GM21737 (cell line): ENCODE results near the gene UNC5B.

ENCODE experiments used
- ATAC-seq: cut with Tn5 transposase; IDR thresholded peaks from one replicate; pipeline ENCODE4 v1.9.1; 2021; ENCODE audit warnings: mild to moderate bottlenecking, moderate library complexity; ENCODE audit not compliant: unreplicated experiment

UNC5B gene

DNA sequence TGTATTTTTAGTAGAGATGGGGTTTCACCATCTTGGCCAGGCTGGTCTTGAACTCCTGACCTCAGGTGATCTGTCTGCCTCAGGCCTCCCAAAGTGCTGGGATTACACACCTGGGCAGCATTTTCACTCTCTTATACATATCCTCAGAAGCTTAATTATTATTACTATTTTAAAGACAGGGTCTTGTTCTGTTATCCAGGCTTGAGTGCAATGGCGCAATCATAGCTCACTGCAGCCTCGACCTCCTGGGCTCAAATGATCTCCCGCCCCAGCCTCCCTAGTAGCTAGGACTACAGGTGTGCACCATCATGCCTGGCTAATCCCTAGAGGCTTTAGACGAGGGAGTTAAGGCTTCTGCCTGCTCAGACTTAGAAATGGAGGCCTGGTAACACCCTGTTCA is 26.3 kb downstream of the UNC5B start:
- ATAC-seq, result no peak

DNA sequence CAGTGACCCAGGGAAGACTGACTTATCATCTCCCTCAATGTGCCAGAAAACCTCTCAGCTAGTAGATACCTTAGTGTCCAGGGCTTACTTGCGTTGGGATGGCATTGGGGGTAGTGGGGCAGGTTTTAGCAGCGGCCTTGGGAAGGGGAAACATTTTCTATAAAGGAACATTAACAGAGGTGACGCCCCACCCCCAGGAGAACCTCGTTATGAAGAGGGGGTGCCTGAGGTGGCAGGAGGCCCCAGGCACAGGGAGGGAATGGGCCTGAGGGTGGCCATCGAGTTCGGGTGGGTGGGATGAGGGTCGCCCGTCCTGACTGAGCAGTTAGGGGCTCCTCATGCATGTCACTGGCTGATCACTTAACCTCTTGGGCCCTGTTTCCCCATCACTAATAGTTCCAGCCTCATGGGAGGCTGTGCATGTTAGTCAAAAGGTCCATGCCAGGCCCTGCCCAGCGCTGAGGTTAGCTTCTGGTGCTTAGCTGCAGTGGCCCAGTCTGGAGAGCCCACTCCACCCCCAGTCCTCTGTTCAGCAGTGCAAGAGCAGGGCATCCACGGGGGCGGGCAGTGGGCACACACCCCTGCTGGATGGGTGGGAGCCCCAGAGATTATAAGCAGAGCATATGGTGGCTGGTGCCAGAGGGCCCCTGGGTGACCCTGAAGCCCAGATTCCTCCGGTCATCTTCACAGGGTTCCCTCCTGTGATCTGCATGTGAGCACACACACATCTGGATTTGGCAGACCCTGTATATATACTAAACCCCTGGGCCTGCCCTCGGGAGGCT is 27.0 kb downstream of the UNC5B start:
- ATAC-seq, result no peak

DNA sequence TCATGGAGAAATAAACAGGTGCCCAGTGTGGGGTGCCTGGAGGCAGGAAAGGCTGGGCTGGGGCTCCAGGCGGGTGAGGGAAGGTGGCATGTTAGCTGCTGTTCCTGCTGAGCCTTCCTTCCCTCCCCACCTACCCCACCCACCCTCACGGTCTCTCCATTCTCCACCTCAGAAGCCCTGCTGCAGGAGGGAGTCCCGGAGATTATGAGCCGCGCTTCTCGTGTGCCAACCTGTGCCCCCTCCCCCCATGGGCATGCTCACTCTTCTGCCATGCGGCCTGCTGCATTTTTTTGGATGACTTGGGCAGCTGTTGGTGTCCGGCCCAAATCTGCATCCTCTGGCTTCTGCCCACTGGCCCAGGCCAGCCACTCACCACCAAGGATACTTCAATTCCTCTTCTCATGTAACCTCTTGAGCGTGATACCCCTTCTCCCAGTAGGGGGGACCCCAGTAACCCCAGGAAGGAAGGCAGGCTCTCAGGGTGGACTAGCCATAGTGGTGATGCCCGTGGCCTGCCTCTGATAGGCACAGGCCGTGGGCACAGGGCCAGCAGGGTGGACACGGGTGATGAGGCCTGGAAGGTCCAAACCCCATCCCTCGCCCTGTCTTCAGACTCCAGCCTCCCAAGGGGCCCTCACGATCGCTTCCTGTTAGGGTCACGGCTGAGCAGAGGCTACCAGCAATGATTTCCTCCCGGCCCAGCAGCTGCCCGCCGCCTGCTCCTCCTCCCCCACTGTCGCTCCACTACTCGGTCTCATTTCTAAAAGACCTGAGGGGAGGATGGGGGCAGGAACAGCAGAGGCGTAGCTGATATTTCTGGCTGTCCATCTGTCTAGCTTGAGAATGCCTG is 27.8 kb downstream of the UNC5B start:
- no peak for ATAC-seq

DNA sequence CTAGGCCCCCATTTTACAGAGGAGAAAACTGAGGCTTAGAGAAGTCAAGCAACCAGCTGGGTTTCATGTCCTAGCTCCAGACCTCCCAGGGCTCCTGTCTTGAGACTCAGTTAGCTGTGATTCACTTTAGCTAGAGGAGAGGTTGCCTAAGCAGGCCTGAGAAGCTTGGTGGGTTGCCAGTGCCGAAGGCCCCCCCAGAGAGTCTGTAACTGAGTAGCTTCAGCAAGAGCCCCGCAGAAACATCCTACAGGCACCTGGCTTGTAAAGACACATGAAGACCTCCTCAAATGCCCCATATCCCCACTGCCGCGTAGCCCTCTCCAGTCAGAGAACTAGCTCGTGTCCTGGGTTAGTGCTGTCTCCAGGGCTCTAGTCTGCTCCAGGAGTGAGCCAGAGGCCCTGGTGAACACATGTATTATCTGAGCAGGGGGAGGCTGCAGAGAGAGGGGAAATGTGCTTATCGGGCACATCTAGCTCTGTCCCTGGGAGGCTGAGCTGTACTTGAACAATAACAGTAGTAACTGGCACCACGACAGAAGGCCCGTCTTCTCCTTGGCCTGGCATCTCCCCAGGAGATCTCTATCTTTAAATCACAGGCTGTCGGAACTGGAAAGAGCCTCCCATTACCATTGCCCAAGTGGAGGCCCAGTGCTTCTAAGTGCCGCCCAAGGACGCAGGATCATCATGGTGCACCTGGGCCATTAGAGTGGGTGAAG is 28.9 kb downstream of the UNC5B start:
- no peak for ATAC-seq

DNA sequence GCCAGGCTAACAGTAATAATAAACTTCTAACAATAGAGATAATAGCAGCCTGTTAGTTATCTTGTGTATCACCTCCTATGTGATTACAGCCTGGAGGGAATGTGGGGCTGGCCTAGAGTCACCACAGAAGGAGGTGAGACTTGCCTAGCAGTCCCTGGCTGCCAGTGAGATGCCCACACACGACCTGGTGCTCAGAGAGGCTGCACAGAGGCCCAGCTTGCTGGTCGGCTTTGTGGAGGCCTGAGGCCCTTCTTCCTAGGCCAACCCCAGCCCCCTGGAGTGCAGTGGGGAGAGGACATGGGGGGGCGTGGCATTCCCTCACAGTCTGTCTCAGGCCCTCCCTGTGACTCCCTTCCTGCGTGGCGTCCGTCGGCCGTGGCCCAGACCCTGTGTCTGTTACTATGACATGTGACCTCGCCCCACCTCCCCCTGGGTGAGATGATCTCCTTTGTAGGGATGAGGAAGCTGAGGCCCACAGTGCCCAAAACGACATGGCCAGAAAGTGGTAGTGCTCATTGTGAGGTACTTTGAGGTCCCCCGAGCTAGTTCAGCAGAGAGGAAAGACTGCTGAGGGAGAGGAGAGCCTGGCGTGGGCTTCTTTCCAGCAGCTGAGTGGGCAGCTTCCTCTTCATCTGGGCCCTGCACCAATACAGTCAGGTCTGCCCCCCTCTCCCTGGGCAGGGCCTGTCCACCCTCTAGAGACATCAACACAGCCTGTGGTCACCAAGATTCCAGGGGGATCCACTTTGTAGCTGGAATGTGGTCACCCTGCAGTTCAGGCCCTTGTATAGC is 29.7 kb downstream of the UNC5B start:
- no peak for ATAC-seq

DNA sequence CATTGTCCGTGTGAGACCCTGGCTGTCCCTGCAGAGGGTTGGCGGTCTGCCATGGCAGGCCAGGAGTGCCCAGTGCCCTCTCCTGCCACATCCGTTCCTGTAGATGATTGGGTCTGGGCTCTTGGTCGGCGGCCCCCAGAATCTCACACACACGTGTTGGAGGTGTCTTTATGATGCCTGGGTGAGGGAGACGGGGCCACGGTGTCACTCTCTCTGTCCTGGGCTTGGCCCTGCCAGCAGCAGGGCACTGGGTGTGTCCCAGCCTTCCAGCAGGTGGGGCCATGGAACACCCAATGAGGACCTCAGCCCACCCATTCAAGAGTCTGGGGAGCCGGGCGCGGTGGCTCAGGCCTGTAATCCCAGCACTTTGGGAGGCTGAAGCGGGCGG is 30.2 kb downstream of the UNC5B start:
- ATAC-seq, result no peak

DNA sequence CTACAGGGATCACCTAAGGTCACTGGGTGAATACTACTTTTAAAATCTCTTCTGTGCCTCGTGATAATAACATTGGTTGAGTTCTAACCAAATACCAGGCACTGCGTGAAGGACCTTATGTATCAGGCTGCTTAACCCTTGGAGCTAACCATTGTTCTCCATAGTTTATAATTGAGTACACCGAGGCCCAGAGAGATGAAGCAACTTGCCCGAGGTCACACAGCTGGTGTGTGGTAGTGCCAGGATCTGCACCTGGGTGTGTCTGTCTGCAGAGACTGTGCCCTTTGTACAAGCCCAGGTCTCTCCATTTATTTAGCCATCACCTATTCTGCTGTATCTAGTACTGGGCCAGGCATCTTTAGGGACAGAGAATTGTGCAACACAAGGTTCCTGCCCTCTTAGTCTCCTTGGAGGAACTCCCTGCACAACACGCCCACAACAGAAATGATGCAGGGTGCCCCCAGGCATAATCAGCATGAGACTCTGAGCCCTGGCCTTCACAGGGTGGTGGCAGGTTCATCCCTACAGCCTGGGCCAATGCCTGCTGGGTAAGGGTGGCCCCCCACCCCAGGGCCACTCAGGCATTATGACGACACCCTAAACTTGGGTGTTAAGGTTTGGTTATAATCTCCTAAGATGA is 31.5 kb downstream of the UNC5B start:
- ATAC-seq, result no peak

DNA sequence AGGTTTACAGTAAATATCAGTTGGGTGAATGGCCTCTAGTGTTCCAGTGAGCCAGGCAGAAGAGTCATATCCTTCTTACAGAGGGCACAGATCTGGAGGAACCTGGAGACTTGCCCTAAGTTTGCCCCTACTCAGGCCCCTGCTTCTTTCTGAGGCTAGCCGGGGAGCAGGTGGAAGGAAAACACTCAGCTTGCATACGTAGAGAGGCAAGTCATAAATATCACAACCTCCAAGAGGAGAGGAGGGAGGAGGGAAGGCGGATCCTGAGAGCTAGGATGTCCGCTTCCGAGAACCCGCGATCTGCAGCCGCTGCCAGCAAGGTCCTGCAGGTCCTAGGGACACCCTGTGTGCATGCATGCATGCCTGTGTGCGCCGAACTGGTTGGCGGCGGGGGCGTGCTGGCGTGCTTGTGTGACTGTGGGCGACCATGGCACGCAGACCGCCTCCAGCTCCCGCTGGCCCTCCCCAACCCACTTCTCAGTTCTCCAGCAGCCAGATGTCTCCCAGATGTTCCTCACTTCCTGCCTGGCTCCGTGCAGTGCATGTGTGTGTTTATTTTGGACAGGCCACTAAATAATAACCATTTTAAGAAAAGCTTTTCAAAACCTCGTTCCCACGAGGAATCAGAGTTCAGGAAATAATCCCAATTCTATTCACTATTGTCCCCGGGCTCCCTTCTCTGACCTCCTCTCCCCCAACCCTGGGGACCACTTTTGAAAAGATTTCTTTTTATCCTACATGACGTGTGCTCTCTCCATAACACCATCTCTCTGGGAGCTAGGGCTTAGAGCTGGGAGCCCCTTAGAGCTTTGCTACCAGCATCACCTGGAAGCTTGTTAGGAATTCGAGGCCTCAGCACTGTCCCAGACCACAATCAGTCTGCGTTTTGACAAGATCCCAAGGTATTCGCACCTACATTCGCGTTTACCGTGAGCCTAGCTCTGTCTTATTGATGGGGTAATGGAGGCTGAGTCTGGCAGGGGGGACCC is 32.4 kb downstream of the UNC5B start:
- ATAC-seq, result no peak

DNA sequence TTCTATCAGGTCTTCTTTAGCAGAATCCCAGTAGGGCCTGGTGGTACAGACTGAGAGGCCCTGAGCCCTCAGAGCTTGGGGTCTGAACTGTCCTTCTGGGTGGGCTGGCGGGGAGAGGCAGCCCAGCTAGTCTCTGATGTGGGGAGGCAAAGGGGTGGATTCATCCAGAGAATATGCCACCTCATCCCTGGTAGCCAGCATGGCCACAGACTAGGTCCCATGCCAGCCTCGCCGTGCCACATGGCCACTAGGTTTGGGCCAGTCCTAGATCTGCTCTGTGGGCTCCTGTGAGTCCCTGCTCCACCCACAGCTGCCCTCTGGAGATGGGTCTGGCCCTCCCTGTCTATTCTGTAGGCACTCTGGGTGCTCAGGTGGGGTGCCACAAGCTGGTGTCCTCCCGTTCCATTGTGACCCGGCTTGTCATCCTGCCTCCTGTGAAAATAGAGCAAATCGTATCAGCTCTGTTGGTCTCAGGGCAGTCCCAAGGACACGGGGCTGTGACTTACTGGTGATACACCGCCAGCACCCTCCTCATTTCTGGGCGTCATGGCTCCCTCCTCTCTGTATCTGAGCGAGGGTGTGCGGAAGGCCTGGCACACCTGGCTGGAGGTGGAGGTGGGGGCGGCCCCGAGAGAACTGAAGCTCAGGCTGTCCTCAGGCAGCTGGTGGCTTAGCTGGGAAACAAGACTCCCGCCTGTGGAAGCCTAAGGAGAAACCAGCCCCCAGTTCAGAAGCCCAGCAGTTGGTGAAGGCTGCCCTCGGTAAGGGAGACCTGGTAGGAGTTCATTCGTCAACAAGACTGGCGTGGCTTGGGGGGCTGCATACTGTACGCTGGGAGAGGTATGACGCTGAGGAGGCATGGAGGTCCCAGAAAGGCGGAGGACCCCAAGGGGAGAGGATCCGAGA is 33.3 kb downstream of the UNC5B start:
- no peak for ATAC-seq

DNA sequence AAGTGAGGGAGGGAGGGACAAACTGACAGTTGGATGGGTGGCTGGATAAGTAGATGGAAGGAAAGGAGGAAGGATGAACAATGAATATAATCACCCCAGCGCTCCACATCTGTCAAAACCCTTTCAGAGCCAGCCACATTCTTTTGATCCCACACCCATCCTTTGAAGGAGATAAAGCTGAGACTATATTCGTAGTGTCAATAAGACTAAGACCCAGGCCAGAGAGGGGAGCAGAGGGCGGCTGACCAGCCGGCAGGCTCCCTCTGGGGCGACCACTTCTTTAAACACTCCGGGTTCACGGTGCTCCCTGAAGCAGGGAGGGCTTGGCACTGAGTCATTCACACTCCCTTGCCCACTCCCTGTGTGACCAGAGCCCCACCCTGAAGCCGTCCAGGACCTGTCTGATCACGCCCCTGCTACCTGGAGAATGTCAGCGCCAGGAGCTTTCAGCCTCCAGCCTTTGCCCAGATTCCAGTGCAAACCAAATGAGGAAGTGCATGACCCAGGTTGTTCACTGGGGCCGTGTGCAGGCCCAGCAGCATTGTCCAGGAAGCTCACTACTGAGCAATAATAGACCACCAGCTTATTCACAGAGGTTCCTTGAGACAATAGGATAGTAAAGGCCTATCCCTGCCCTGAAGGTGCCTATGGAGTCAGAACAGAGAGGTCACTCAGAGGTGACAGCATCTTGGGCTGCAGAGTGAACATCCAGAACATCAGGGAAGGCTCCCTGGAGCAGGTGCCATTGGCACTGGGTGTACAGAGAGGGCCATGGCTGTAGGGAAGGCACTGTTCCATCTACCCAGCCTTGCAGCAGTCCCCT is 34.4 kb downstream of the UNC5B start:
- ATAC-seq, result no peak

DNA sequence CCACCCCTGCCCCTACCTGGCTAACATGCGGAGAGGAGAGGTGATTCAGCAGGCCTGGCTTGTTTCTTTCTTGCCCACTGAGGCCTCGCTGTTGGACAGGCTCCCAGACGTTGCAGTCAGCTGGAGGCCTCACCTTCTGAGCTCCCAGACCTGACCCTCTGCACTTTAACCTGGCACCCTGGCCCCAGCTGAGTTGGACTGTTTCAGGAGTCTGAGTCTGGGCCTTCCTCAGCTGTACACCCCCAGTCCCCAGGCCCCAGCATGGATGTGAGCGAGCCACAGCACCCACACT is 35.0 kb downstream of the UNC5B start:
- no peak for ATAC-seq

DNA sequence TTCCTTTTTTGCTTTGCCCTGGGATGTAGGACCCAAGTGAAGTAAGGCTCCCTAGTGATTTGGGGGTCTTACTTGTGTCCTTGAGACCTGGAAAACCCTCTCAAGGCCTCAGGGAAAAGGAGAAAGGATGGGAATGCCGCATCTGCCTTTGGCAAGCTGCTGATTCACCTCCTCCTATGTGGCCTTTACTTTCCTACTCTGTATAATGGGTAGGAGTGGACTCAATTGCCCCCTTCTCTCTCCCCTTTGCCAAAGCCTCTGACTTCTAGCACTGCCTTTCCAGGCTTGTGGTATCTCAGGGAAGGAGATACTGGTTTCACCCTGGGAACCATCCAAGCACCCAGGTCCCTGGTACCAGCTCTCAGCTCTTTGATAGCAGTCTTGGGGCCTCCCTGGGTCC is 35.4 kb downstream of the UNC5B start:
- no peak for ATAC-seq

DNA sequence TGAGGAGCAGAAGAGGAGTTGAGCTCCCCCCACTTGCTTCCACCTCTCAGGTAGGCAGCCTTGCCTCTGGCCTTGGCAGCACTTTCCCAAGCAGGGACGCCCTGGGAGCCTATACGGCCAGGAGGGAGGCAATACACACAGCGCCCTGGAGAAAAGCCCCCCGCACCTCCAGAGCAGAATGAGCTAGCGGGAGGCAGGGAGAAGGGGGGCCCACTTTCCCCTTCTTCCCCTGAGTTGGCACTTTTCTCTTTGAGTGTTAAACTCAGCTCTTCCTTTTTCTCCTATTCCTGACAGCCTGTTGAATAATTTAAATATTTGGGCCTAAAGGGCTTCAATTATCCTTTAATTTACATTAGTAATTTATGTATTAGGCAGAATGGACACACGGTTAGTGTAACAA is 35.8 kb downstream of the UNC5B start:
- no peak for ATAC-seq

DNA sequence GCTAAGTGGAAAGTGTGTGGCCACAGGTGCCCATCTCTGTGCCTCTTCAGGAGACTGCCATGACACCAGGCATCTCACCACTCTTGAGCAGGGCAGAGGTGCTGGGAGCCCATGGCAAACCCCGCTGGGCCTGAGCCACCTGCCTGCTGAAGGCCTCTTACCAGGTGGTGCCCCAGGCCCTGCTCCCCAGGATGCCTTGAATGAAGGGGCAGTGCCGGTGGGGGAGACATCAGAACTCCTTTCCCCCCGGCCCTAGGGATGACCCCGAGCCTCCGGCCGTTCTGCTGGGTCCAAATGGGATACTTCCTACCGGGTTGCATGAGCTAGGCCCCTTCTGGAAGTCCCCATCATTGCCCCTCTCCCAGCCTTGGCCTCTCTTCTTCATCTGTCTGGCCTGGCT is 37.6 kb downstream of the UNC5B start:
- no peak for ATAC-seq

DNA sequence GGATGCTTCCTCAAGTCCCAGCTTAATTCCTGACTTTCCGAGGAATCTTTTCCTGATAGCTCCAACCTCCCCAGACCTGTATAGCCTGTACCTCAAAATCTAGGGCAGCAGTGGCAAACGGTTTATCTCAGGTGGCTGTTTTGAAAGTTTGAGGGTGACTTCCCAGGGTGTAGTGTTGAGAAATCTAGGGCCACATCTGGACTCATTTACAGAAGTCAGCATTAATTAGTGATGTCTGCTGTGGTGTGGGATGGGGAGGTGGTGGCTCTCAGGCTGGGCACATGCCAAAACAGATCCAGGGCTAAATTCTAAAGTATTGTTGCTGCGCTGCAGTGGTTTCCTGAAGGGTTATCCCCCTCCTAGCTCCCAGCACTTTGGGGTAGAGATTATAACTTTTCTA is 38.0 kb downstream of the UNC5B start:
- ATAC-seq, result no peak

DNA sequence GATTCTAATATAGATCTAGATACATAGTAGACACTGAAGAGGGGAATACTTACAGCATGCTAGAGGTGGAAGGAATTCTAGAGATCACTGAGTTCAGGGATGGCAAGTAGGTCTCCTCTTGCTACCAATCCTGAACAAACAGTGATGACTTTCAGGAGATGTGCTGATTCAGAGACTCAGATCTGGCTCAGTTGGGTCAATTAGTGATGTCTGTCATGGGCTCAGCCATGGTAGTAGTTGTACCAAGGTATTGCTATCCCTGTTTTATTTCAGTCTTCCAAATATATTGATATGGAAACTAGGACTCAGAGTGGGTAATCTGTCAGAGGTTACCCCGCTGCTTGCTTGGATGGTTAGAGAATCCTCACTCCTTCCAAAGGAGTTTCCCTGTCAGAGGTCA is 38.5 kb downstream of the UNC5B start:
- ATAC-seq, result no peak

DNA sequence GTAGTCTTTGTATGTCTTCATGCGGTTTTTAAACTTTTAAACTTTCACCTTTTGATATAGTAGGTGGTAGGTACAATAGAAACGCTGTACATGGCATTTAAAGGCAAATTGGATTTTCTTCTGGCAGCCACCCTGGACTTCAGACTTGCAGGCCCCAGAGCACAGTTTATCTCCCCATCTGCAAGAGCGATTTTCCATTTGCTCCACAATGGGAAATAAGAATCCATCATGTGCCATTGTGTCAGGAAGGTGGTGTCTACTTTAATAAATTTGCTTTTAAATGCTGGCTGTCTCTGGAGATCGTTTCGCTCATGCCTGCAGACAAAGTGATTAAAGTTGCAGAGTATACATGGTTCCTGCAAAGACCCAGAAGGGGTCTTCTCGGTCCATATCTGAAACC is 38.9 kb downstream of the UNC5B start:
- no peak for ATAC-seq

DNA sequence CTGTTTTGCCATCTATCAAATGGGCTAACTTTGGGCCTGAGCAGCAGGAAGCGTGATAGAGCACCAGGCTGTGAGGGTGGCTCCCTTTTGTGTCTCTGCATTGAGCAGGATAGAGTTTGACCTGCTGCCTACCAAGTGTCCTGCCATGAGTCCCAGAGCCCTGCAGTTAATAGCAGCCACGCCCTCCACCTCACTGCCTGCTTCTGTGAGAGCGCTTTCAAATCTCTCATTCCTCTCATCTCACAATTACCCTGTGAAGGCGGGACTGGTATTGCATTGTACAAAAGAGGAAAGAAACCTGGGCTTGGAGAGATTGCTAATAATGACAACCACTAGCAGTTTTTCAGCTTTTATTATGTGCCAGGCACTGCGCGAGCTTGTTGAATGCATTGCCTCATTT is 39.9 kb downstream of the UNC5B start:
- no peak for ATAC-seq
